Neuronal stem cell (in vitro differentiated cells): ENCODE data around the gene SSU72.

Experiments used
- DNase-seq: peaks from one replicate; pipeline ENCODE4 v3.0.0-alpha.2; 2013; ENCODE audit warnings: low spot score
- H2AFZ ChIP-seq: one replicate; pipeline ENCODE4 v1.6.1; 2013; ENCODE audit warnings: mild to moderate bottlenecking, low read length, inconsistent platforms
- H2AK5ac ChIP-seq: 2 replicates; pipeline ENCODE4 v1.6.1; 2013; ENCODE audit warnings: low read depth, mild to moderate bottlenecking, inconsistent platforms, low read length, moderate library complexity, mixed read lengths
- H2BK120ac ChIP-seq: 2 replicates; pipeline ENCODE4 v1.6.1; 2013; ENCODE audit warnings: low read depth, mild to moderate bottlenecking, inconsistent platforms, low read length, moderate library complexity, mixed read lengths
- H2BK12ac ChIP-seq: one replicate; pipeline ENCODE4 v1.6.1; 2013; ENCODE audit warnings: low read length, inconsistent platforms
- H2BK15ac ChIP-seq: 2 replicates; pipeline ENCODE4 v1.6.1; 2013; ENCODE audit warnings: mild to moderate bottlenecking, low read length, inconsistent platforms, mixed read lengths
- H2BK5ac ChIP-seq: one replicate; pipeline ENCODE4 v1.6.1; 2013; ENCODE audit warnings: inconsistent platforms, mild to moderate bottlenecking, low read length, moderate library complexity
- H3K14ac ChIP-seq: one replicate; pipeline ENCODE4 v1.6.1; 2013; ENCODE audit warnings: low read length, inconsistent platforms
- H3K18ac ChIP-seq: 2 replicates; pipeline ENCODE4 v1.6.1; 2013; ENCODE audit warnings: low read length, inconsistent platforms
- H3K23ac ChIP-seq: 2 replicates; pipeline ENCODE4 v1.6.1; 2013; ENCODE audit warnings: low read depth, mild to moderate bottlenecking, mixed read lengths, low read length, inconsistent platforms; ENCODE audit not compliant: poor library complexity
- H3K27ac ChIP-seq: replicated peaks from 3 replicates; pipeline ENCODE4 v1.5.1; 2013; ENCODE audit warnings: low read length, inconsistent platforms
- H3K27me3 ChIP-seq, 3 experiments: 2 replicates each; pipeline ENCODE4 v1.6.1; 2013; ENCODE audit warnings: low read length in 3 of 3, mild to moderate bottlenecking in 2 of 3, inconsistent platforms in 1 of 3, low read depth in 1 of 3, mixed read lengths in 1 of 3, moderate library complexity in 1 of 3; ENCODE audit not compliant: control insufficient read depth in 3 of 3, insufficient read depth in 3 of 3
- H3K36me3 ChIP-seq, 2 donors: replicated peaks in 1 of 2; 2 replicates each; pipeline ENCODE4 v1.6.1; 2013; ENCODE audit warnings: low read length in 2 of 2; ENCODE audit not compliant: control insufficient read depth in 2 of 2, insufficient read depth in 2 of 2
- H3K4ac ChIP-seq: 2 replicates; pipeline ENCODE4 v1.6.1; 2013; ENCODE audit warnings: inconsistent platforms, mild to moderate bottlenecking, low read length, moderate library complexity
- H3K4me1 ChIP-seq, 2 donors: 1 replicate in 1 of 2; 2 replicates in 1 of 2; pipeline ENCODE4 v1.6.1; 2013; ENCODE audit warnings: low read length in 2 of 2, low read depth in 1 of 2; ENCODE audit not compliant: control insufficient read depth in 2 of 2, insufficient read depth in 1 of 2
- H3K4me2 ChIP-seq: one replicate; pipeline ENCODE4 v1.6.1; 2013; ENCODE audit warnings: mild to moderate bottlenecking, low read length, inconsistent platforms; ENCODE audit not compliant: insufficient read depth, poor library complexity, severe bottlenecking
- H3K4me3 ChIP-seq, 2 donors: 2 replicates each; pipeline ENCODE4 v1.5.1; 2013; ENCODE audit warnings: low read length in 2 of 2, mild to moderate bottlenecking in 2 of 2, inconsistent platforms in 1 of 2, moderate library complexity in 1 of 2
- H3K79me1 ChIP-seq: one replicate; pipeline ENCODE4 v1.6.1; 2013; ENCODE audit warnings: low read depth, mild to moderate bottlenecking, inconsistent platforms, low read length, moderate library complexity
- H3K9ac ChIP-seq: one replicate; pipeline ENCODE4 v1.6.1; 2013; ENCODE audit warnings: mild to moderate bottlenecking, low read depth, low read length, inconsistent platforms; ENCODE audit not compliant: poor library complexity
- H3K9me3 ChIP-seq, 2 donors: replicated peaks in 1 of 2; 2 replicates each; pipeline versions ENCODE3 to v1.6.1; 2013; ENCODE audit warnings: low read length in 2 of 2, mild to moderate bottlenecking in 2 of 2, inconsistent platforms in 1 of 2, low read depth in 1 of 2, mixed read lengths in 1 of 2, moderate library complexity in 1 of 2; ENCODE audit not compliant: control insufficient read depth in 2 of 2, insufficient read depth in 1 of 2
- H4K8ac ChIP-seq: one replicate; pipeline ENCODE4 v1.6.1; 2013; ENCODE audit warnings: low read depth, mild to moderate bottlenecking, inconsistent platforms, low read length, moderate library complexity
- H4K91ac ChIP-seq: one replicate; pipeline ENCODE4 v1.6.1; 2013; ENCODE audit warnings: low read length, low read depth, mild to moderate bottlenecking, inconsistent platforms; ENCODE audit not compliant: poor library complexity
- WGBS, 2 donors: extraction: QIAGEN DNeasy Blood & Tissue Kit; methylation state at CpG; one replicate each; pipeline ENCODE4 v1.1.7; 2013; ENCODE audit warnings: missing lambda C conversion rate in 2 of 2, mixed read lengths in 1 of 2; ENCODE audit not compliant: insufficient read length in 2 of 2, insufficient replicate concordance in 1 of 2; ENCODE audit errors: extremely low coverage in 2 of 2; 5-methylcytosine and 5-hydroxymethylcytosine counted together

Gene SSU72

GRCh38 chr1:1565340-1565739 lies 9.3 kb downstream of the SSU72 start:
- H2AFZ ChIP-seq = no peak overlapping the region
- H2BK12ac ChIP-seq = no peak overlapping the region
- H3K9me3 ChIP-seq = no peaks in the 10 kb centered on the region
- no peak overlapping the region for H4K91ac ChIP-seq
- H2BK15ac ChIP-seq = no peak overlapping the region
- H2AK5ac ChIP-seq = no peak overlapping the region
- H3K9ac ChIP-seq = no peak overlapping the region
- DNase-seq = no peak
- peaks cover 24% of the 10 kb centered on the region for H3K79me1 ChIP-seq
- H2BK120ac ChIP-seq = no peak overlapping the region
- H3K27me3 ChIP-seq = no peaks in the 10 kb centered on the region
- WGBS, 2 donors = no CpG with 5 or more reads among the region's 10 CpGs
- no peak overlapping the region for H3K14ac ChIP-seq
- peaks cover 35 to 82% of the 10 kb centered on the region in 2 donors for H3K36me3 ChIP-seq
- no peak overlapping the region for H3K27ac ChIP-seq
- H3K23ac ChIP-seq = no peak overlapping the region
- H3K4me2 ChIP-seq = no peak overlapping the region
- H3K18ac ChIP-seq = no peak overlapping the region
- no peak overlapping the region for H3K4ac ChIP-seq
- no peak overlapping the region for H3K4me3 ChIP-seq
- no peak overlapping the region for H2BK5ac ChIP-seq
- H4K8ac ChIP-seq = no peak overlapping the region
- H3K4me1 ChIP-seq = no peaks in the 10 kb centered on the region

GRCh38 chr1:1564268-1564667 lies 10.4 kb downstream of the SSU72 start:
- no peak overlapping the region for H2BK5ac ChIP-seq
- no peaks in the 10 kb centered on the region for H3K27me3 ChIP-seq
- no peak overlapping the region for H3K18ac ChIP-seq
- no peak overlapping the region for H2AFZ ChIP-seq
- H3K9ac ChIP-seq = peak overlapping the region; percentile 47
- H2AK5ac ChIP-seq = no peak overlapping the region
- H2BK15ac ChIP-seq = no peak overlapping the region
- no peak overlapping the region for H3K23ac ChIP-seq
- no peaks in the 10 kb centered on the region for H3K9me3 ChIP-seq
- no peak overlapping the region for H3K4me2 ChIP-seq
- no peak overlapping the region for H3K4ac ChIP-seq
- H3K79me1 ChIP-seq = peaks cover 24% of the 10 kb centered on the region
- H3K27ac ChIP-seq = no peak overlapping the region
- no peak overlapping the region for H3K14ac ChIP-seq
- no peak overlapping the region for H4K91ac ChIP-seq
- H2BK120ac ChIP-seq = no peak overlapping the region
- H4K8ac ChIP-seq = no peak overlapping the region
- no peaks in the 10 kb centered on the region for H3K4me1 ChIP-seq
- H3K4me3 ChIP-seq = no peak overlapping the region
- peaks cover 34 to 77% of the 10 kb centered on the region in 2 donors for H3K36me3 ChIP-seq
- no peak for DNase-seq
- WGBS, 2 donors = no CpG with 5 or more reads among the region's 19 CpGs
- no peak overlapping the region for H2BK12ac ChIP-seq

GRCh38 chr1:1563688-1564087 lies 11.0 kb downstream of the SSU72 start:
- Histone ChIP-seq H2AFZ (no peak overlapping the region), H3K4me1 (no peaks in the 10 kb centered on the region), H4K91ac (no peak overlapping the region), H3K14ac (no peak overlapping the region), H3K79me1 (peaks cover 24% of the 10 kb centered on the region), H3K9me3 (no peaks in the 10 kb centered on the region), H3K23ac (no peak overlapping the region), H3K18ac (no peak overlapping the region), H3K27ac (no peak overlapping the region), H3K4ac (no peak overlapping the region), H2BK15ac (no peak overlapping the region), H4K8ac (no peak overlapping the region), H3K9ac (no peak overlapping the region), H3K36me3 (peaks cover 32 to 75% of the 10 kb centered on the region in 2 donors), H2BK12ac (no peak overlapping the region), H2BK5ac (no peak overlapping the region), H3K4me3 (no peak overlapping the region), H3K27me3 (no peaks in the 10 kb centered on the region), H3K4me2 (no peak overlapping the region), H2AK5ac (no peak overlapping the region), H2BK120ac (no peak overlapping the region)
- DNase-seq = no peak
- WGBS, 2 donors = no CpG with 5 or more reads among the region's 12 CpGs

GRCh38 chr1:1562556-1563195 lies 12.0 kb downstream of the SSU72 start:
- DNase-seq = no peak
- Histone ChIP-seq H3K4me2 (no peak overlapping the region), H2BK120ac (no peak overlapping the region), H3K23ac (no peak overlapping the region), H3K36me3 (peaks cover 32 to 75% of the 10 kb centered on the region in 2 donors), H3K4me3 (no peak overlapping the region), H2AK5ac (no peak overlapping the region), H2BK12ac (no peak overlapping the region), H3K4ac (no peak overlapping the region), H3K18ac (no peak overlapping the region), H3K9ac (peak overlapping the region; percentile 16), H4K91ac (no peak overlapping the region), H3K79me1 (peaks cover 24% of the 10 kb centered on the region), H3K9me3 (no peaks in the 10 kb centered on the region), H3K27me3 (no peaks in the 10 kb centered on the region), H2BK15ac (no peak overlapping the region), H4K8ac (no peak overlapping the region), H3K4me1 (no peaks in the 10 kb centered on the region), H2BK5ac (no peak overlapping the region), H2AFZ (no peak overlapping the region), H3K27ac (no peak overlapping the region), H3K14ac (no peak overlapping the region)
- no CpG with 5 or more reads among the region's 21 CpGs for WGBS, 2 donors
